Neural cell (in vitro differentiated cells): Measurements from ENCODE around the gene PER2.

Experiments used
- CTCF ChIP-seq: fragments of 450-650 bp; IDR thresholded peaks from 2 replicates; pipeline ENCODE4 v1.5.1; 2014; ENCODE audit warnings: antibody characterized with exemption, mild to moderate bottlenecking, moderate library complexity; ENCODE audit not compliant: poor library complexity, severe bottlenecking
- EP300 ChIP-seq: fragments of 450-650 bp; conservative IDR thresholded peaks from 2 replicates; pipeline ENCODE4 v1.6.1; 2014; ENCODE audit warnings: antibody characterized with exemption, mild to moderate bottlenecking, moderate library complexity; ENCODE audit not compliant: poor library complexity, severe bottlenecking
- EZH2 ChIP-seq: fragments of 200-600, 300-800 bp; shearing (Covaris generic), sonication (generic); IDR thresholded peaks from 2 replicates; pipeline ENCODE4 v1.6.1; 2014; ENCODE audit warnings: antibody characterized with exemption, low read length, borderline replicate concordance, mild to moderate bottlenecking; ENCODE audit not compliant: insufficient read depth, poor library complexity, severe bottlenecking
- POLR2AphosphoS5 ChIP-seq: IDR thresholded peaks from 2 replicates; pipeline ENCODE4 v1.6.1; 2012
- RAD21 ChIP-seq: fragments of 450-650 bp; conservative IDR thresholded peaks from 2 replicates; pipeline ENCODE4 v1.6.1; 2014; ENCODE audit warnings: antibody characterized with exemption, mild to moderate bottlenecking, moderate library complexity
- TAF1 ChIP-seq: IDR thresholded peaks from 2 replicates; pipeline ENCODE4 v1.6.1; 2012; ENCODE audit warnings: low read depth
- TF ChIP-seq, protein P1 (sequence below): IDR thresholded peaks from 2 replicates; pipeline ENCODE4 v1.6.1; 2012; ENCODE audit warnings: borderline replicate concordance

GRCh38 chr2:238251331-238251730 lies 37.1 kb downstream of the PER2 start:
- TF ChIP-seq EZH2 (no peak), CTCF (no peak), TAF1 (no peak), EP300 (no peak), POLR2AphosphoS5 (no peak), RAD21 (no peak)
- TF ChIP-seq, protein P1, sequence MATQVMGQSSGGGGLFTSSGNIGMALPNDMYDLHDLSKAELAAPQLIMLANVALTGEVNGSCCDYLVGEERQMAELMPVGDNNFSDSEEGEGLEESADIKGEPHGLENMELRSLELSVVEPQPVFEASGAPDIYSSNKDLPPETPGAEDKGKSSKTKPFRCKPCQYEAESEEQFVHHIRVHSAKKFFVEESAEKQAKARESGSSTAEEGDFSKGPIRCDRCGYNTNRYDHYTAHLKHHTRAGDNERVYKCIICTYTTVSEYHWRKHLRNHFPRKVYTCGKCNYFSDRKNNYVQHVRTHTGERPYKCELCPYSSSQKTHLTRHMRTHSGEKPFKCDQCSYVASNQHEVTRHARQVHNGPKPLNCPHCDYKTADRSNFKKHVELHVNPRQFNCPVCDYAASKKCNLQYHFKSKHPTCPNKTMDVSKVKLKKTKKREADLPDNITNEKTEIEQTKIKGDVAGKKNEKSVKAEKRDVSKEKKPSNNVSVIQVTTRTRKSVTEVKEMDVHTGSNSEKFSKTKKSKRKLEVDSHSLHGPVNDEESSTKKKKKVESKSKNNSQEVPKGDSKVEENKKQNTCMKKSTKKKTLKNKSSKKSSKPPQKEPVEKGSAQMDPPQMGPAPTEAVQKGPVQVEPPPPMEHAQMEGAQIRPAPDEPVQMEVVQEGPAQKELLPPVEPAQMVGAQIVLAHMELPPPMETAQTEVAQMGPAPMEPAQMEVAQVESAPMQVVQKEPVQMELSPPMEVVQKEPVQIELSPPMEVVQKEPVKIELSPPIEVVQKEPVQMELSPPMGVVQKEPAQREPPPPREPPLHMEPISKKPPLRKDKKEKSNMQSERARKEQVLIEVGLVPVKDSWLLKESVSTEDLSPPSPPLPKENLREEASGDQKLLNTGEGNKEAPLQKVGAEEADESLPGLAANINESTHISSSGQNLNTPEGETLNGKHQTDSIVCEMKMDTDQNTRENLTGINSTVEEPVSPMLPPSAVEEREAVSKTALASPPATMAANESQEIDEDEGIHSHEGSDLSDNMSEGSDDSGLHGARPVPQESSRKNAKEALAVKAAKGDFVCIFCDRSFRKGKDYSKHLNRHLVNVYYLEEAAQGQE = no peak
